ENCODE measurements around the gene PSMD1.

PSMD1 gene

DNA sequence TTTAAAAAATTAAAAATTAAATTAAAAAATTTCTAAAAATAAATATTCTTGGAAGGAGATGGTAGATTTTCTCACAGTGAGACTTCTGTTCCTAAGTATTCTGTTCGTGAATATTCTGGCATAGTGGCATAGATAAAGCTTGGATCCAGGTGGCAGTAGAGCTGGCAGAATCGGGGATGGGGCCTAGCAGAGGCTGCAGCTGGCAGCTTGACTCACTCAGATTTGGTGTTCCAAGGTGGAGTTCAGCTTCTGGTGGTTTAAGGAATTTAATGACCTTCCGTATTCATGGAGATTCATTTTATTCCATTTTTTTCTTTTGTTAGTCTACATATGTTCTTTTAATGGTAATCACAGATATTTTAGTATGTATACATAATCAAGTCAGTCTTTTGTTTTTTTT is 161.7 kb downstream of the PSMD1 start:
- DNase-seq = no peak

DNA sequence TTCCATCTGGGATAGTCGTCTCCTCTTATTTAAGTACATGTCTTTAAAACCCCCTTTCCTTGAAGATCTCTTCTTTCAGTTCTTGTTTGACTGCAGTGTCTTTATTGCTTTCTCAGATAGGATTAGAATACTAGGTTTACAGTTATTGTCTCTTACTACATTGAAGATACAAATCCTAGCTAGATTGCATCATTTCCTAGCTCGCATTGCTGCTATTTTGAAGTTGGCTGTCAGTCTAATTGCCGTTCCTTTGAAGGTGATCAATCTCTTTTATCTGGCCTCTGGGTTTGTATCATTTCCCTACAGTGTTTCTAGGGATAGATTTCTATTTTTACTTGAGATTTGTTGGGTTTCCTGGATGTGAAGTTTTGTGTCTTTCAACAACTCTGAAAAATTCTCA is 162.6 kb downstream of the PSMD1 start:
- no peak for DNase-seq

DNA sequence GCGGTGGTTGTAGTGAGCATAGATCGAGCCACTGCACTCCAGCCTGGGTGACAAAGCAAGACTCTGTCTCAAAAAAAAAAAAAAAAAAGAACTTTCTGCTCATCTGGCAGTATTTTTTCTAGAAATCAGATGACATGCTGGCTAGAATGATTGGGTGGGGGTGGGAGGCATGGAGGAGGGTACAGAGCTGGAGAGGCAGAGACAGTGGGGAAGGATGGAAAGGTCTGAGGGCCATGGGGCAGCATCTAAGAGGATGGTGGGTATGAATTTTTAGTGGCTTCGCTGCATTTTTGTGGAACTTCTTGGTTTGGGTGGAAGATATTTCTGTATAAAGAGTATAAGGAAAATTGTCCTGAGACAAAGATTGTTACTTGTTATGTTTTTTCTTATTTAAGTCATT is 165.1 kb downstream of the PSMD1 start:
- DNase-seq = no peak

All from NCI-H1930 (cell line).